ENCODE measurements around the gene S100A9. TPM values are rescaled to one million over a fixed set of nuclear protein-coding genes. Genes with fewer than 3 reads are reported as not detected.

Gene S100A9
- total RNA-seq, 2 donors from 2014 or later = 65.7 to 199 TPM

DNA sequence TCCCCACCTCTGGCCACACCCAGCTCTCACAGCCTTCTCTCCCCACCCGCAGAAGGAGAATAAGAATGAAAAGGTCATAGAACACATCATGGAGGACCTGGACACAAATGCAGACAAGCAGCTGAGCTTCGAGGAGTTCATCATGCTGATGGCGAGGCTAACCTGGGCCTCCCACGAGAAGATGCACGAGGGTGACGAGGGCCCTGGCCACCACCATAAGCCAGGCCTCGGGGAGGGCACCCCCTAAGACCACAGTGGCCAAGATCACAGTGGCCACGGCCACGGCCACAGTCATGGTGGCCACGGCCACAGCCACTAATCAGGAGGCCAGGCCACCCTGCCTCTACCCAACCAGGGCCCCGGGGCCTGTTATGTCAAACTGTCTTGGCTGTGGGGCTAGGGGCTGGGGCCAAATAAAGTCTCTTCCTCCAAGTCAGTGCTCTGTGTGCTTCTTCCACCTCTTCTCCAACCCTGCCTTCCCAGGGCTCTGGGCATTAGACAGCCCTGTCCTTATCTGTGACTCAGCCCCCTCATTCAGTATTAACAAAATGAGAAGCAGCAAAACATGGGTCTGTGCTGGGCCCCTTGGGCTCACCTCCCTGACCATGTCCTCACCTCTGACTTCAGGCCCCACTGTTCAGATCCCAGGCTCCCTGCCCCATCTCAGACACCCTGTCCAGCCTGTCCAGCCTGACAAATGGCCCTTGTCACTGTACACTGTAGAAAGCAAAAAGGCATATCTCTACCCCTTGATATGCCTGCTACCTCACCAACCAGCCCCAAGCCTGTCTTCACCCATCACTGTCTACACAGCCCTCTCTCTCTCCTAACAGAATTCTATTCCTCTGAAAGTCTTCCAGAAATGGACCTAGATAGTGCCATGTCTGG, 3.2 kb downstream of the S100A9 start:
- TF ChIP-seq, protein P1, sequence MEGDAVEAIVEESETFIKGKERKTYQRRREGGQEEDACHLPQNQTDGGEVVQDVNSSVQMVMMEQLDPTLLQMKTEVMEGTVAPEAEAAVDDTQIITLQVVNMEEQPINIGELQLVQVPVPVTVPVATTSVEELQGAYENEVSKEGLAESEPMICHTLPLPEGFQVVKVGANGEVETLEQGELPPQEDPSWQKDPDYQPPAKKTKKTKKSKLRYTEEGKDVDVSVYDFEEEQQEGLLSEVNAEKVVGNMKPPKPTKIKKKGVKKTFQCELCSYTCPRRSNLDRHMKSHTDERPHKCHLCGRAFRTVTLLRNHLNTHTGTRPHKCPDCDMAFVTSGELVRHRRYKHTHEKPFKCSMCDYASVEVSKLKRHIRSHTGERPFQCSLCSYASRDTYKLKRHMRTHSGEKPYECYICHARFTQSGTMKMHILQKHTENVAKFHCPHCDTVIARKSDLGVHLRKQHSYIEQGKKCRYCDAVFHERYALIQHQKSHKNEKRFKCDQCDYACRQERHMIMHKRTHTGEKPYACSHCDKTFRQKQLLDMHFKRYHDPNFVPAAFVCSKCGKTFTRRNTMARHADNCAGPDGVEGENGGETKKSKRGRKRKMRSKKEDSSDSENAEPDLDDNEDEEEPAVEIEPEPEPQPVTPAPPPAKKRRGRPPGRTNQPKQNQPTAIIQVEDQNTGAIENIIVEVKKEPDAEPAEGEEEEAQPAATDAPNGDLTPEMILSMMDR (IDR thresholded peaks at IDR 0.05) = no peak
- H3K27ac ChIP-seq = no peak overlapping the region
- no peaks in the 10 kb centered on the region for H3K9me3 ChIP-seq
- H3K4me1 ChIP-seq = no peaks in the 10 kb centered on the region
- DNase-seq (ENCODE audit: low spot score) = peak; percentile 28
- no peaks in the 10 kb centered on the region for H3K36me3 ChIP-seq
- H3K27me3 ChIP-seq = no peaks in the 10 kb centered on the region
- no peak overlapping the region for H3K4me3 ChIP-seq

DNA sequence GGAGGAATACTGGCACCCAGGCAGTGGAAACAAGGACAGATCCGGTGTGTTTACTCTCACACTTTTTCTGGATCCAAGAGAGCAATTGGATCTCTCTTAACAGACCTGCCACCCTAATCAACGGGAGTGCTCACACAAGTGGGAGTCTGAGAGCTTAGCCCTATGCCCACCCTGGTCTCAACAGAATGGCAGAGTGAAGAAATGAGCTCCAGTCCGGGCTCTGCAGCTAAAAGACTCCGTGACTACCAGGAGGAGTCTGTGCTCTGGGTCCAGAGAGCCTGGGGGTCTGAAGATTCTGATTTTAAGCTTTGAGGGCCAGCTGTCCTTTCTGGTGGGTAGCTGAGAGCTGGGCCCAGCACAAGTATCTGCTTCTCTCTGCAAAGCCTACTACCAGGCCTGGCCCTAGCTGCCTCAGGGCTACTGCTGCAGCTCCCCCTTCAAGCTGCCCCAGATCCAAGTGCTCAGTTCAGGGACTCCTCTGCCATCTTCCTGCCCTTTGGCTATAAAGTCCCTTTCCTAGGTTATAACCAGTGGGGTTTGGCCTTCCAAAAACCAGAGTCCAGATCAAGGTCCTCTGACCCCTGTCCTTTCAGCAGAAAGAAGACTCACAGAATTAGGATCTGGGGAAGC, 3.9 kb downstream of the S100A9 start:
- TF ChIP-seq, protein P1 (IDR thresholded peaks at IDR 0.05) = no peak
- Histone ChIP-seq H3K36me3 (no peaks in the 10 kb centered on the region), H3K4me3 (no peak overlapping the region), H3K9me3 (no peaks in the 10 kb centered on the region), H3K27me3 (no peaks in the 10 kb centered on the region), H3K4me1 (no peaks in the 10 kb centered on the region), H3K27ac (no peak overlapping the region)
- no peak for DNase-seq (ENCODE audit: low spot score)

DNA sequence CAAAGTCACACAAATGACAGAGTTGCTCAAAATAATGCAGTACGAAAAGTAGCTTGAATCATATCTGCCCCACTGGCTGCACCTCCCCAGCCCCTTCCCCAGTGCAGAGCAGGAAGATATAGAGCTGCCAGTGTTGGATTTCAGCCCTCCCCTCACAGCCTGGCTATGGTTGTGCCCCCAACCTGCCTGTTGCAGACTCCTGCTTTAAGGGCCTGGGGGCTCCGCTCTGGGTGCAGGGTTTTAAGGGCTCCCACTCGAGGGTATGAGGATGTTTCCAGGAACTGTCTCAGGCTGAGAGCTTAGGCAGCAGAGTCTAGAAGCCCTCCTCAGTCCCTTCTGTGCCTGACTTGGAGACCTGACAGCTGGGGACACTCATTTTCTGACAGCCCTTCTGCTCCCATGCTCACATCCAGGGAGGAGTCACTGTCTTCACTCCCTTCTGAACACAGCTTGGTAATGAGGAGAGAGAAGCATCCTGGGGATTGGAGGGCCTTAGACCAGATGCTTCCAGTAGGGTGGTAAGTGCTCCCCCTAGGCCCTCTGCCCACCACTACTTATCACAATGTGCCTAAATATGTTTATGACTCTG, 4.6 kb downstream of the S100A9 start:
- Histone ChIP-seq H3K4me3 (no peak overlapping the region), H3K27ac (no peak overlapping the region), H3K27me3 (no peaks in the 10 kb centered on the region), H3K9me3 (no peaks in the 10 kb centered on the region), H3K4me1 (no peaks in the 10 kb centered on the region), H3K36me3 (no peaks in the 10 kb centered on the region)
- peak; percentile 50 for DNase-seq (ENCODE audit: low spot score)
- TF ChIP-seq, protein P1 (IDR thresholded peaks at IDR 0.05) = no peak

DNA sequence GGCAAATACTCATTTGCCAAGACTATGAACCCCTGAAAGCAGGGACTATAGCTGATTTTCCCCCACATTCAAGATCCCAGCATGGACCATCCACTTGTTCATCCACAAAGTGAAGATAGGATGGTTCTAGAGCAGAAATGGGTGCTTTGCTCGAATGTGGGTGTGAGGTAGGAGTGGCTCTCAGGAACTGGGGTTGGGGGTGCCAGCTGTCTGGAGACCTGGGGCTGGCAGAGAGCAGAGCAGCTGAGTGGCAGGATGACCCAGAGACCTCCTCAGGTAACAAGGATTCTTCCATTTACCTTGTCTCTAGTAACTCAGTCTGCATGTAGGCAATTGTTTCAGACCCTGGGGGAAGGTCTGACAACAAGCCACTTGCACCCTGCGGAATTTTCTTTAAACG, 6.0 kb downstream of the S100A9 start:
- no peak overlapping the region for H3K4me3 ChIP-seq
- H3K27me3 ChIP-seq = no peaks in the 10 kb centered on the region
- TF ChIP-seq, protein P1 (IDR thresholded peaks at IDR 0.05) = no peak
- H3K36me3 ChIP-seq = no peaks in the 10 kb centered on the region
- DNase-seq (ENCODE audit: low spot score) = peak; percentile 21
- H3K9me3 ChIP-seq = no peaks in the 10 kb centered on the region
- no peaks in the 10 kb centered on the region for H3K4me1 ChIP-seq
- no peak overlapping the region for H3K27ac ChIP-seq

DNA sequence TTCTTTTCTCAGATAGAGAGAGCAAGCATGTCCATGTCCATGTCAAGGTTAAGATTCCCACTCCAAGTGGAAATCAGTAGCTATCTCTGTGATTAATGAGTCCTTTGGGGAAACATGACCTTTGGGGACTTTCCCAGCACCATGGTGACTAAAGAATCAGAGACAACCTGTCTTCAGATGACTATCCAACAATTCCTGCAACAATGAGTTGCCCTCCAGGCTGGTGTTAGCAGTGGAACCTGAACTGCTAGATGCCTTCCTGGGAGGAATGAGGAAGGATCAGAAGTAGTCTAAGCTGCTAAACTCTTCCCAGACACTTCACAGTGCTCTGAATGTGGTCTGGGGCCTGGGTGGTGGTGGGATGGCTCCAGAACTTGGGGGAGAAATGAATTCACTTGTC, 6.5 kb downstream of the S100A9 start:
- no peaks in the 10 kb centered on the region for H3K36me3 ChIP-seq
- no peak overlapping the region for H3K4me3 ChIP-seq
- TF ChIP-seq, protein P1 (IDR thresholded peaks at IDR 0.05) = no peak
- H3K4me1 ChIP-seq = no peaks in the 10 kb centered on the region
- H3K27ac ChIP-seq = no peak overlapping the region
- H3K9me3 ChIP-seq = no peaks in the 10 kb centered on the region
- DNase-seq (ENCODE audit: low spot score) = no peak
- H3K27me3 ChIP-seq = no peaks in the 10 kb centered on the region
